AG08396 (cell line): Measurements from ENCODE around the gene CLTC.
"Not testable (repeated sequence)": the region's sequence is repeated elsewhere in the genome, so short reads cannot be mapped to it uniquely, and the experiment has no call there.

Experiments used
- DNase-seq: peaks from one replicate; pipeline ENCODE4 v3.0.0; 2012; ENCODE audit warnings: low spot score, mixed read lengths

Gene CLTC

GRCh38 chr17:59634632-59635541 lies 15.2 kb downstream of the CLTC start:
- no peak for DNase-seq

DNA sequence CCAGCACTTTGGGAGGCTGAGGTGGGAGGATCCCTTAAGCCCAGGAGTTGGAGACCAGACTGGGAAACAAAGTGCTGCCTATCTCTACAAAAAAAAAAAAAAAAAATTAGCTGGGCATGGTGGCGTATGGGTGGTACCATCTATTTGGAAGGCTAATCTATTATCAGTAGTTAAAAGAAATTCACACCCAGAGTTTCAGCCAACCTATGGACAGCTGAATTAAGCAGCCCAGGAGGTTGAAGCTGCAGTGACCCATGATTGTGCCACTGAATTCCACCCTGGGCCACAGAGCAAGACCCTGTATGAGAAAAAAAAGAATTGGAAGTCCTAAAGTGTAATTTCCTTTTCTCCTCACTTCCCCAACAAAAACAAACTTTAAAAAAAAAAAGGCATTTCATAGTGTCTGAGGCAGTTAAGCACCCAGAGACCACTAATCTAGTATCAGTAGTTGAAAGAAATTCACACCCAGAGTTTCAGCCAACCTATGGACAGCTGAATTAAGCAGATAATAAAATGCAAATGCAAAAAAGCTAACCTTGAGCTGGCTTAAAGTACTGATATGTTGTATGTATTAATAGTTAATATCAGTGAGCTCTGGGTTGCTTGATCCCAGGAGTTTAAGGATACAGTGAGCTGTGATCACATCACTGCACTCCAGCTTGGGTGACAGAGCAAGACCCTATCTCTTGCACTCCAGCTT lies 18.1 kb downstream of the CLTC start:
- DNase-seq, result no peak

DNA sequence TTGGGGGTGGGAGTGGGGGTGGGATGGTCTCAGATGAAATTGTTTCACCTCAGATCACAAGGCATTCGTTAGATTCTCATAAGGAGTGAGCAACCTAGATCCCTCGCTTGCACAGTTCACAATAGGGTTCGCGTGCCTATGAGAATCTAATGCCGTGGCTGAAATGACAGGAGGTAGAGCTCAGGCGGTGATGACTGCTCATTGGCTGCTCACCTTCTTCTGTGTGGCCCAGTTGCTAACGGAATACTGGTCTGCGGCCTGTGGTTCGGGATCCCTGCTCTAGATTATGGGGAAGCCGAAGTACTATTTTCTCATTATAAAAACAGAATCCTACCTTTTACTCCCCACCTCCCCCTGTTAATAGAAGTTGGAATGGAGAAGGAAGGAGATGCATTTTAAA lies 18.9 kb downstream of the CLTC start:
- no peak for DNase-seq

DNA sequence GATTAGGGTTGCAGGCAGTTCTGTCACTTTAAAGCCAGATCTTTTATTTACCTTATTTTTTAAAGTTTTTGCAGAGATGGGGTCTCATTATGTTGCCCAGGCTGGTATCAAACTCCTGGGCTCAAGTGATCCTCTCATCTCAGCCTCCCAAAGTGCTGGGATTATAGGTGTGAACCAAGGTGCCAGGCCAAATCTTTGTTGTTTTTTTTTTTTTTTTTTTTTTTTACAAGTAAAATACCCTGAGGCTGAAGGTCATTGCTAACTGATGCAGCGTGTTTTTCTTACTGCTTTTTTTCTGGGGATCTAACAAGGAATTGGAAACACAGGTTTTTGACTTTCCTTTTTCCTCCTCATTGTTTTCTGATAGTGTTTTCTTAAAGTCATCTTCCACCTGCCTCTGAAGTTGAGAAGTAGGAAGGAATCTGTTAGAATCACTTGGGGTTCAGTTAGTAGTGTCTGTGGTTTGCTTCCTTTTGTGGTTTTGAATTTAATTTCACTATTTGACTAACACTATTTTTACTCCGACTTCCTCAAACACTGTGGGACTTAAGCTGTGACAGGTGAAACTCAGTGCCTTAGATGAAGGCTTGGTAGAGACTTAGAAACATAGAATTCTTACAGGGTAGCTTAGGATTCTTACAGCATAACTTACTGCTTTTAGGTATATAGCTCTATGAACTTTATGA lies 22.2 kb downstream of the CLTC start:
- DNase-seq, result no peak

DNA sequence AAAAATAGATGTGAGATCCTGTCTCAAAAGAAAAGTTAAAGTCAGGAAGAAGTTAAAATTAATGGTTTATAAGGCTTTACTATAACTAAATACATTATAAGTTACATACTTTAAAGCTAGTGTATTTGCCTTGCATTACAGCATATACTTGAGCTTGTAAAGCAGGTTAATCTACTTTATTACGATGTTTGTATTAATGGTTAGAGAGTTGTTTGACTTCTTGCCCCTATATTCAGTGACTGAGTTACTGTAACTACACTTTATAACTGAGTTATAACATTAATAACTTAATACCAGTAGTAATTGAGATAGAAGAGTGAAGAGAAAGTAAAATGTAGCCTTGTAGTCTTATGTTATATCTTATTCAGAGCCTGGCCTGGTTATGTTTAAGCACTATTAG lies 22.9 kb downstream of the CLTC start:
- DNase-seq, result no peak

DNA sequence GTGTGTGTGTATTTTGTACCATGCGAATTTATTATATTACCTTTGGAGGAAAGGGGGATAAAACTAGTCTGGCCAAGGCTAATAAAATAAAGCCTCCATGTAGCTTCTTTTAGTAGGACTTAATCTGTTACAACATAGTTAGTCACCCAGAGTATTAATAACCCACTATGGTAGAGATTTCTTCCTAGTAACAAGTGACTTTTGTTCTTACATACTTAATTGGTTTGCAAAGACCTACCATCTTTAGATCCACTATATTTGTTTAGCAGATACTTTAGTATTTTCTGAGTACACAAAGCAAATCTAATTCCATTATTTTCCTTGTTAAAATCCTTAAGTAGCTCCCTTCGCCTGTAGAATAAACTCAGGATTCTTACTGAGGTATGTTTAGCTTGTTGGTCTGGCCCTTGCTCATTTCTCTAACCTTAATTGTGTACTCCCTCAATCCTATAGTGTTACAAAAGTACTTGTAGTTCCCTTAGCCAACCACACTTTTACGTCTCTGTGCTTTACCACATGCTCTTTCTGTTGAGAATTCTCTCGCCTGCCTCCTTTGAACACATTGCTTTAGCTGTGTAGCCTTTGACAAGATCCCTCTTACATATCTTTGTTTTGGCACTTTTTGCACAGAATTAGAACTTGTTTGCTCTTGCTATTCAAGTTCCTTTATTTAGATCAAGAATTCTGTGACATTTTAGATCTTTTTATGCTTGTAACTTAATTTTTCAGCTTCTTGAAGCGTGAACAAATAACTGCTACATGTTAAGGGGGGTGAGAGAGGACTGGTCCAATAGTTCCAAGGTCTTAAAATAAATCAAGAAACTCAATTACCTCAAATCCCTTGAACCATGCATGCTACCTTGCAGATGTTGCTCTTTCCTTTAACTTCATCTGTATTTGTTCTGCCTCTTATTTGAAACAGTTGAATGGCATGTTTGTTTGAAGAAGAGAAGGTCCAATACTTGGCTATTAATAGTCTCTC lies 23.8 kb downstream of the CLTC start:
- no peak for DNase-seq

GRCh38 chr17:59647288-59647687 lies 27.6 kb downstream of the CLTC start:
- no peak for DNase-seq

- no peak for DNase-seq
These were observed 30.2 kb downstream of the CLTC start for GRCh38 chr17:59649886-59650285.

DNA sequence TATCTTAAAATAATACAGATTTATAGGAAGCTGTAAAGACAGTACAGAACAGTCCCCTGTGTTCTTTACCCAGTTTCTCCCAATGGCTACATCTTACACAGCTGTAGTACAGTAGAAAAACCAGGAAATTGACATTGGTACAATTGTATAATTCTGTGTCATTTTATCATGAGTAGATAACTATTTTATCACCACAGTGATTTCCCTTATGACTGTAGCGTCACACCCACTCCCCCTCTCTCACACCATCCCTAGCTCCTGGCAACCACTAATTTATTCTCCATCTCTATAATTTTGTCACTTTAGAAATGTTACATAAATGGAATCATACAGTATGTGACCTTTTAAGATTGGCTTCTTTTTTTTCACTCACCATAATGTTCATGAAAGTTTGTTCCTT lies 30.9 kb downstream of the CLTC start:
- no peak for DNase-seq

- DNase-seq, result no peak
These were observed 31.7 kb downstream of the CLTC start for GRCh38 chr17:59651346-59651745.

- no peak for DNase-seq
These were observed 32.4 kb downstream of the CLTC start for GRCh38 chr17:59652119-59652518.

- DNase-seq, result not testable (repeated sequence)
These were observed 36.9 kb downstream of the CLTC start for GRCh38 chr17:59656624-59657023.

- DNase-seq, result no peak
These were observed 46.5 kb downstream of the CLTC start for GRCh38 chr17:59666235-59666634.

DNA sequence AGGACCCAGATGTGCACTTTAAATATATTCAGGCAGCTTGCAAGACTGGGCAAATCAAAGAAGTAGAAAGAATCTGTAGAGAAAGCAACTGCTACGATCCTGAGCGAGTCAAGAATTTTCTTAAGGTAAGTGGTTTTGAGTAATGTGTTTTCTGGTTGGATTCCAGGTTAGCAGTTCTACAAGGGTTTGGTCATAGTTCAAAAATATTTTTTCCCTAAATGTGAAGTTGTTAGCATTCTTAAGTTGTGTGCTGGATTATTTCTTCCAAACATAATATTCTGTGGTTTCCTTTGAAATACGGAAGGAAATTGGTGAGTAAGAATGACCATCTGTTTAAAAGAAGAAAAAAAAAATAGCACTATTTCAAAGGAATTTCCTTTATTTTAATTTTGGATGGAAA lies 49.1 kb downstream of the CLTC start:
- peak; percentile 43 for DNase-seq

- no peak for DNase-seq
These were observed 49.7 kb downstream of the CLTC start for GRCh38 chr17:59669411-59669810.

DNA sequence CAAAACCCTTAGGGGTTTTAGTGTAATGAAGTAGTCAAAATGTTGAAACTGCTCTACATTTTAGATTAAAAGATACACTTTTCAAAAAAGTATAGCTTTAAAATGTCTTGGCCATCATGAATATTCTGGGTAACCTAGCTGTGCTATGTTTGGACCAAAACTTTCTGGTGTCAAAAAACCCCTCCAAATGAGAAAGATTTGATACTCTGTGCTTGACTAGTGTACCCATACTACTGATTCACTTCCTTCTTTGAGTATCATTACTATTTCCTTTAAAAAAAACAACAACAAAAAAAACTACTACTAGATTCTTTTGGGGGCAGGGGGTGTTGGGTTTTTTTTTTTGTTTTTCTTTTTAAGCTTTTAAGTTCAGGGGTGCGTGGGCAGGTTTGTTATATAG lies 50.2 kb downstream of the CLTC start:
- DNase-seq, result no peak

DNA sequence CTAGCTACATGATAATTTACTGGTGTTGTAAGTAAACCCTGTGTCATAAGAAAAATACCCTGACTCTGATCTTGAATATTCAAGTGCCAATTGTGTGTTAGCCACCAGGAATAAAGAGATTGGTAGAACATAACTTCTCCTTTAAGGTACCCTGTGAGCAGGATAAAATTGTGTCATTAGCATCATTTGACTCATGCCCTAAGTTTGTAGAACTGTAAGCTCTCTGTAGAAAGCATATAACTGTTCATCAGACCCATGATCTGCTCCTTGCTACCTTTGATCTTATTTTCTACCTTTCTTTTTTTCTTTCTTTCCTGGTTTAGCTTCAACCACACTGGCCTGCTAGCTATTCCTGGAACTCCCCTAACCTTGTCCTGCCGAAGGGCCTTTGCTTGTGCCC lies 51.7 kb downstream of the CLTC start:
- no peak for DNase-seq

- DNase-seq, result no peak
These were observed 55.5 kb downstream of the CLTC start for GRCh38 chr17:59675231-59675630.

- DNase-seq, result no peak
These were observed 57.0 kb downstream of the CLTC start for GRCh38 chr17:59676716-59677115.

- DNase-seq, result no peak
These were observed 59.2 kb downstream of the CLTC start for GRCh38 chr17:59678918-59679317.

DNA sequence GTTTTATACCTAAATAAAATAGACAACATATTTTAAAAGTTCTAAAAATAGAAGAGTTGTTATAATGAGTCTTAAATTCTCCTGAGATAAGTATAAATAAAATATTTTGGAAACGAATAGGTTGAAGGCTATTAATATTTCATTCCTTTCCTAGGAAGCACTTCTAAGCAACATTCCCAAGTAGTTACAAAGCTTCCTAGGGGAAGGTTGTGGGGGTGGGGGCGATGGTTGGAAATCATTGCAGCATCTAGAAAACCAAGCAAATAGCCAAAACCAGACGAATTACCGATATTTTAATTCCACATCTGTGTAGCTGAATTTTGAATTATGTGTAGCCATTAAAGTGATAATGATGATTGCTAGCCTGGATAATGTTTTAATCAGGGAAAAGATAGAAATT lies 60.6 kb downstream of the CLTC start:
- DNase-seq, result peak; percentile 12

GRCh38 chr17:59683283-59683682 lies 63.6 kb downstream of the CLTC start:
- DNase-seq, result no peak
